Amygdala (tissue), 56 donors: ENCODE data around the gene ZSWIM6.

Experiments used
- DNase-seq, 56 donors: peaks; one replicate each; lab custom pipeline; 2025; lab: John Stamatoyannopoulos, UW

The ZSWIM6 gene

GRCh38 chr5:61429906-61430305 is 97.8 kb downstream of the ZSWIM6 start:
- DNase-seq = no peak

- DNase-seq = peak in 7 of 56 donors; percentile 15 to 36 (median 24)
Measured at GRCh38 chr5:61431923-61432620, 100.0 kb downstream of the ZSWIM6 start.

DNA sequence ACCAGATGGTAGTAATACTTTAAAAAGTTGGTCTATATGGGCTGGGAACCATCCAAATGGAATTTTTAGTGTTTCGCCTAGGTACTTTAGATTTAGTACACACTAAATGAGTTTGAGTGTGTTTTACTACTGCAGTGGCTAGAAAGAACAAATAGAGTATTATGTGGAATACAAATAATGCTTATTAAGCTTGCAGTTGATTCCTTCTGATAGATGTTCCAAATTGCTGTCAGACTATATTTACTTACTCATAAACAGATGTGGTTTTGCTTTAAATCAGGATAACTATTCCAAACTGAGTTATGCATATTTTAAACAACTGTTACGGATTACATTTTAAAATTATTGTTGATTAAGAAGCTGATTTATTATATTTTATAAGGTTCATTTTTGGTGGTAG is 103.3 kb downstream of the ZSWIM6 start:
- DNase-seq = no peak

DNA sequence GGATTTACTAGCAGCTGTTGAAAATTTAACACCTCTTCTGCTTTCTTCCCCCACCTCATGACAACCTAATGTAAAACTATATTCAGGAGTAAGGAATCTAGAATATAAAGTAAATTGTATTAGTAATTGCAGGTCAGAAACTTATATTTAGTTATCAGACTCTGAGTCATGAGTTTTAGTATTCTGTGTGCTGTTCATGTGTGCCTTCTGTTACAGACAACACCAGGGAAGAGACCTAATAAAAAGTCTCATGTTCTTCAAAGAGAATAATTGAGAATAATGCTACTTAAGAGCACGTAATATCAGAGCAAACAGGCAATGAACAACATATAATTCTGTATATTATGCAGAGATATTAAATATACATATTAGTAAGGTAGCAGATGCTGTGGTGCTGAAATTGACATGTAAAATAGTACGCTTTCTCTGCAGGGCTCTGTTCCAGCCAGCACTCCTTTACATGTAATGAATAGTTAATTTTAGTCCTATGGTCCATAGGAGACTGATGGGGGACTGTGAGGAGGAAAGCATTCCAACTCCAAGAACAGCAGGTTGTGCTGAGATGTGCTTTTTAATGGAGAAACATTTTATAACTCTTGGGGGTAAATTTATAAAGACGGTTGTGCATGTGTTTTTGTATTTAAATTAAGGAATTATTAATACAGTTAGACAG is 106.4 kb downstream of the ZSWIM6 start:
- no peak for DNase-seq

DNA sequence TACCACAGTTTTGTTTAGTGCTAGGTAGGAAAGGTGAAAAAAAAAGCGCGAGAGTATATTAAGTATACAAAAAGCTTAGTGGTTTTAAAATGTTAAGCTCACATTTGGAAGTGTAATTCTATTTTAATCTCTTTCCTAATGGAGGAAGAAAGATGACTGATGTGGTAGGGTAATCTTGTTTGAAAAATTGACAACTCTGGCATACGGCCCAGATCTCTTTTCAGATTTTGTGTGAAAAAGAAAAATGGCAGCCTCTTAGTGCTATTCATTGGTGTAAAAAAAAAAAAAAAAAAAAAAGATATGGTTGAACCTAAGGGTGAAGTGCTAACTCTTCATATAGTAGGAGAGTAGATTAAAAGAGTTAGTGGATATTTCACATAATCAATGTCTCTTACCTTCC is 108.0 kb downstream of the ZSWIM6 start:
- no peak for DNase-seq

GRCh38 chr5:61440596-61440995 is 108.5 kb downstream of the ZSWIM6 start:
- peak in 3 of 56 donors; percentile 12 to 21 (median 17) for DNase-seq

DNA sequence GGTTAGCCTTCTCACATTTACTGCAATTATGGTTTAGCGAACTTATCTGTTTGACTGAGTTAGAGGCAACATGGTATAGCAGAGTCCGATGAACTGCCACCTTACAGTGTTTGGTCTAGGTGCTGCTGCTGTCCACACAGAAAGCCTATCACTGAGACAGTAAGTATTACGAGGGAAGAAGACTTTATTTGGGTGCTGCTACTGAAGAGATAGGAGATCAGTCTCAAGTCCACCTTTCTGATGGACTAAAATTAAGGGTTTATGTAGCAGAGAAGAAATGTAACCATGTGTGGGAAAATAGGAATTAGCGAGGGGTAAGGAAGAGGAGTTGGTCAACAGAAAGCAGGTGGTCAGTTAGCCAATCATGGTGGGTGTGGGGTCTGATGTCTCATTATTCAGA is 109.7 kb downstream of the ZSWIM6 start:
- DNase-seq = no peak

DNA sequence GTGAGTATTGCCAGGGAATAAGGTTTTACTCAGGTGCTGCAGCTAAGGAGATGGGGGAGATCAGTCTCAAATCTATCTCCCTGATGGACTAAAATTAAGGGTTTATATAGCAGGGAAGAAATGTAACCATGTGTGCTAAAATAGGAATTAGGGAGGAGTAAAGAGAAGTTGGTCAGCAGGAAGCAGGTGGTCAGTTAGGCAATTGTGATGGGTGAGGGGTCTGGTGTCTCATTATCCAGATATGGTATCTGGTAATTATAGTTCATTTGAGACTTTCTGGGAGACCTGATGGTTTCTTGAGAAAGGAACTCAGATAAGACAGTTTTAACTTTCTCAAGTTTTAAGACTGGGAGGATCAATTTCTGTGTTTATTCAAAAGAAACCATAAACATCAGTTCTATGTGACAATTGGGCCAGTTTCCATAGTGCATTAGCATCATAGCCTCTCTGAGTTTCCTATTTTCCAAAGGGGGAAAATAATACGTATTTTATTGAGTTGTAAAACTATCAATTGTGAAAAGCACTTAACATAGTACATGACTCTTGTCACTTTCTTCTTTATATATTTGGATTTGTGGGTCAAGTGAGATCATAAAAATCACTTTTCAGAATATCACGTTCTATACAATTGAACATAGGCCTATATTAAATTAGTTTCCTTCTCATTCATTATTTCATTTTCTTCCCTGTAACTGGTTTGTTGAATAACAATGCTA is 115.9 kb downstream of the ZSWIM6 start:
- DNase-seq = no peak

DNA sequence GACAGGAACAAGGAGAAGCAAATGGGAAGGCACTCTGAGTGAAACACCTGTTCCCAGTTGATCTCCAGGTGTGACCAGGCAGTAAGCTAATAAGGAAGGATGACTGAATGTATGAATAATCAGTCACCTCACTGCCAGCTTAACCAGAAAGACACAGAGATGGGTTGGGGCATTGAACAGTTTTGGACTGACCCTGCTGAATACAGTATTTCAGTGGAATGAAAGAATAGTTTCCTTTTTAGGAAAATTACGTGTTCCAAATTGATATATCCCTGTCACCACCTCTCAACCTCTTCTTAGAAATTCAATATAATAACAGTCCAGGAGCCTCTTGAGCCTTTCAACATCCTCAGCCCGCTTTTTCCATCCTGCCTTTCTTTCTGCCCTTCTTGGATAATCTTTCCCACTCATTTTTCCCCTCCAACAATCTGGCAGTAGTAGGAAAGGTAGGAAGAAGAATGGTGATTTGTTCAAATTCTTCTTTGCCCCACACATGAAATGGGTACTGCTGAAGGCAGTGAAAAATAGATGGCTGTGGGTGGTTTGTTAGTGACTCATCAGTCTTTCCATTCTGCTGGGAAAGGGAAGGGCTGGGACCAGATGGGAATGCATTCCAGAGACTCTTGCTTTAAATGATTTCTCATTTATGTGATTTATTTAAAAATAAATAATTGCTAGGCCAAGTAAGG is 117.9 kb downstream of the ZSWIM6 start:
- peak in 5 of 56 donors; percentile 2 to 36 (median 31) for DNase-seq

GRCh38 chr5:61450493-61451279 is 118.6 kb downstream of the ZSWIM6 start:
- peak in 2 of 56 donors; percentile 7 to 16 for DNase-seq

GRCh38 chr5:61455179-61456006 is 123.3 kb downstream of the ZSWIM6 start:
- DNase-seq = no peak

DNA sequence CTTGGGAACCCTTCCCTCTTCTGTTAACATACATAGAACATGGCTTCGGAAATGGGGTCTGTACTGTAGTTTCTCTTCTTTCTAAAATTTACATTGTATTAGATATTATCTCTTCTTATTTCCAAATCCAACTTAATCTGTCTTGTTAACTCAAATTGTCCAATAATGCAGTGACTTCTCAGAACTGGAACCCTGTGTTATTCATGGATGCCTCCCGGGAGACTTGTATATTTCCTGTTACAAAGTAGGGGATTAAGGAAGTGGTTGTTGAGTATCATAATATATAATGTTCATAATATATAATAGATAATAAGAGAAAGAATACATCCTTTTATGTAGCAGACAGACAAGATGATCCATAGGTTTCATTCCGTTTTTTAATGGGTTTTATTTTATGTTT is 128.4 kb downstream of the ZSWIM6 start:
- DNase-seq = no peak

DNA sequence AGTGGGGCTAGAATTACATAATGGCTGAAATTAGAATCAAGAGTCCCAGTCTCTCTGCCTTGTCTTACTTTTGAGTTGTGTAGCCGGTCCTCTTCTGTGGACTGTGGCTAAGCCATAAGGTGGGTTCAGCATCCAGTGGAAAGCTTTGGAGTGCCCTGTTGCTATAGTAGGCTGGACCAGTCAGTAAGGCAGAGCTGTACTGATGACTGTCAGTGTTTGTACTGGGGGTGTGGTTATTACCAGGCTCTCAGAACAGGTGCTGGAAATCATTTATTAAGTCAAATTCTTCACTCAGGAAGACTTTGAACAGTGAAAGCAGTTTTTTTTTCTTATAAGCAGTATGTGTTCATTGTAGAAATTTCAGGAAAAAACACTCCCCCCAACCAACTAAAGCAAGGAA is 129.4 kb downstream of the ZSWIM6 start:
- no peak for DNase-seq

- DNase-seq = no peak
Measured at GRCh38 chr5:61461926-61462325, 129.9 kb downstream of the ZSWIM6 start.

DNA sequence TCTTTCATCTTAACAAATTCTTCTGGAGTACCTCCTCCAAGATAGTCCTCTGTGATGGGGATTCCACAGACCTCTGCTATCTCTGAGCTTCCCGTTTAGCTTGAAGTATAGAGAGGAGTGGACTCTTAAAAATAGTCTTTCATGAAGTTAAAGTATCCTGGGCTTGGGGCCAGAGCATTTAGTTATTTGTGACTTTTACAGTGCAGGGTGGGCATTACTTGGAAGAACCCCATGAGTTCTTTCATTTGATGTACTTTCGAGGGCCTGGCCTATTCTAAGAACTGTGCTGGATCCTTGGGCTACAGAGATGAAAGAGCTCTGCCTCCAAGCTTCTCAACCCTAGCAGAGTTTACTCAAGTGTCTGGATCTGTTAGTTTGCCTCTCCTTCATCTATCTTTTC is 131.5 kb downstream of the ZSWIM6 start:
- no peak for DNase-seq

DNA sequence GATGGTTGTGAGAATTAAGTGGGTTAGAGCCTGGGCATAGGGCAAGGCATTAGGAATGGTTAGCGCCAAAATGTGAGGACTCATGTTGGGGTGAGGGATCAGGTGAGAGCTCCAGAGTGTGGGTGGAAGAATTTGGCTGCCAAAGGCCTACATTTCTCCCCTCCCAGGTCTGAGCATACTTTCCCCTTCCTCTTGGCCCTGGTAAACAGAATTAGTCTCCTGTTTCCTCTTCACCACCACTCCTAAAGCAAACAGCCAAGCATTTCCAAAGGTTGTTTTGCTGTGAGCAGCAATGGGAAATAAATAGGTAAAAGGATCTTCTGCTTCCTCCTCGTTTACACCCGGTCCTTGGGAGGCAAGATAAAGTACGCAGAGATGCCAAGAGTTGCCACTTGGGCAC is 132.5 kb downstream of the ZSWIM6 start:
- no peak for DNase-seq

DNA sequence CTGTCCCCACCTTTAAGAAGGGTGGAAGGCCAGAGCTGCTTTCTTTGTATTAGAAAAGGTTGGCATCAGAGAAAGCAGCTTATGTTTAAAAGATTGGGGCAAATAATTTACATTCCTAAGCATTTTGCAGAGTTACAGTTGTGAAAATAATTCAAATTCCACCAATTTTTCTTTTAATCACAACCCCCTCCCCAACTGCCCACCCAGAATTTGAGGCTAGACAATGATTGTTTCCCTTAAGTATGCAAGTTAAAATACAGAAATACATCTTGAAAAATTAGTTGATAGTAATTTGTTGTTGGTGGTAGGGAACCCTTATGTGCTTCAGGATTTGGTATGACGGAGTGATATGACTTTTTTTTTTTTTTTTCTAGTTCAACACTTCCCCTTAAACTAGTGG is 133.0 kb downstream of the ZSWIM6 start:
- no peak for DNase-seq

- no peak for DNase-seq
Measured at GRCh38 chr5:61465496-61465895, 133.4 kb downstream of the ZSWIM6 start.

DNA sequence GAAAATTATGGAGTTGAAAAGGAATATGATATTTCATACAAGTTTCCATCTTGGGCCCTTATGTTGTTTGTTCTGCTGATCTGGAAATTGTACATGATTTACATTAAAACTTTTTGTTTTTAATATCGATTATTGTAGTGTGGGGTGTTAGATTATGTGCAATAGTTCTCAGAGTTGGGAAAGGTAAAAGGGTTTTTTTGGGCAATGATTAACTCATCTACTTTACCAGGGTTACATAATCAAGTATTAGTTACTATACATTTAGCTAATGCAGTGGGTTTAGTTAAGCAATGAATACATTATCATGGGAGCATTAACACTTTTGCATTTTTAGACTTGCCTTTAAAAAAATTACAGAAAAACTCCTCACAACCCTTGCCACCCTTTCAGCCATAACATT is 134.0 kb downstream of the ZSWIM6 start:
- no peak for DNase-seq
